IMR-90 (cell line): ENCODE results near the gene MYBL2. TPM values are rescaled to one million over a fixed set of nuclear protein-coding genes. Genes with fewer than 3 reads are reported as not detected.

Experiments
- ATAC-seq: fragments of 200-7000 bp; cut with Tn5 transposase; 2 replicates; pipeline ENCODE4 v1.9.1; 2020; ENCODE audit warnings: low read depth, mild to moderate bottlenecking, moderate library complexity
- BruUV-seq: library from RNA; stranded (reverse); fragments of 400-500 nt; replicated peaks from 2 replicates; lab custom pipeline; 2021; lab: Mats Ljungman, UMichigan
- CTCF ChIA-PET: fragments of 300-600 bp; formaldehyde crosslinking; extraction: SDS; loops from one replicate; lab custom pipeline; 2021; ENCODE audit warnings: antibody characterized with exemption; lab: Yijun Ruan, JAX
- POLR2A ChIA-PET: fragments of 300-600 bp; sonication (Branson Sonifier 250); formaldehyde crosslinking; loops from one replicate; lab custom pipeline; 2022; ENCODE audit warnings: antibody characterized with exemption; ENCODE audit not compliant: unreplicated experiment; lab: Charles Lee
- DNase-seq: peaks from one replicate; pipeline ENCODE4 v3.0.0; 2013
- H2AFZ ChIP-seq: replicated peaks from 2 replicates; pipeline ENCODE3; 2013; ENCODE audit warnings: low read length, mild to moderate bottlenecking; ENCODE audit not compliant: poor library complexity
- H2AK5ac ChIP-seq: 2 replicates; pipeline ENCODE4 v1.6.1; 2013; ENCODE audit warnings: low read depth, low read length, inconsistent platforms
- H2AK9ac ChIP-seq: replicated peaks from 2 replicates; pipeline ENCODE3; 2013; ENCODE audit warnings: mild to moderate bottlenecking, low read depth, low read length, moderate library complexity; ENCODE audit not compliant: poor library complexity
- H2BK120ac ChIP-seq: 2 replicates; pipeline ENCODE4 v1.6.1; 2013; ENCODE audit warnings: low read depth, low read length, inconsistent platforms
- H2BK15ac ChIP-seq: 3 replicates; pipeline ENCODE4 v1.6.1; 2013; ENCODE audit warnings: low read depth, low read length, inconsistent platforms
- H2BK20ac ChIP-seq: 2 replicates; pipeline ENCODE4 v1.6.1; 2013; ENCODE audit warnings: low read depth, mild to moderate bottlenecking, inconsistent platforms, low read length, moderate library complexity
- H2BK5ac ChIP-seq: 2 replicates; pipeline ENCODE4 v1.6.1; 2013; ENCODE audit warnings: mild to moderate bottlenecking, low read depth, low read length, inconsistent platforms; ENCODE audit not compliant: poor library complexity, severe bottlenecking
- H3K14ac ChIP-seq: replicated peaks from 2 replicates; pipeline ENCODE4 v1.6.1; 2013; ENCODE audit warnings: low read depth, low read length, inconsistent platforms
- H3K18ac ChIP-seq: 2 replicates; pipeline ENCODE4 v1.6.1; 2013; ENCODE audit warnings: low read depth, low read length, control low read depth
- H3K23ac ChIP-seq: 2 replicates; pipeline ENCODE4 v1.6.1; 2013; ENCODE audit warnings: low read depth, low read length, inconsistent platforms
- H3K27ac ChIP-seq: 2 replicates; pipeline ENCODE4 v1.5.1; 2013; ENCODE audit warnings: mild to moderate bottlenecking, control low read depth, low read length; ENCODE audit not compliant: insufficient read depth
- H3K27me3 ChIP-seq: 2 replicates; pipeline ENCODE4 v1.6.1; 2013; ENCODE audit warnings: low read length; ENCODE audit not compliant: control insufficient read depth, insufficient read depth
- H3K36me3 ChIP-seq: 2 replicates; pipeline ENCODE4 v1.6.1; 2013; ENCODE audit warnings: low read length, mixed read lengths; ENCODE audit not compliant: control insufficient read depth, insufficient read depth
- H3K4ac ChIP-seq: 2 replicates; pipeline ENCODE4 v1.6.1; 2013; ENCODE audit warnings: low read depth, low read length, inconsistent platforms
- H3K4me1 ChIP-seq: 2 replicates; pipeline ENCODE4 v1.6.1; 2013; ENCODE audit warnings: low read length, mixed read lengths; ENCODE audit not compliant: control insufficient read depth, insufficient read depth
- H3K4me2 ChIP-seq: 2 replicates; pipeline ENCODE4 v1.6.1; 2013; ENCODE audit warnings: low read depth, mild to moderate bottlenecking, control low read depth, low read length, moderate library complexity
- H3K4me3 ChIP-seq: 2 replicates; pipeline ENCODE4 v1.5.1; 2013; ENCODE audit warnings: low read depth, mild to moderate bottlenecking, control low read depth, low read length, moderate library complexity; ENCODE audit not compliant: insufficient read depth
- H3K56ac ChIP-seq: 2 replicates; pipeline ENCODE4 v1.6.1; 2013; ENCODE audit warnings: low read length, inconsistent platforms; ENCODE audit not compliant: insufficient read depth; ENCODE audit errors: extremely low read depth
- H3K79me1 ChIP-seq, 2 experiments: 2 replicates each; pipeline ENCODE4 v1.6.1; 2013; ENCODE audit warnings: low read length in 2 of 2, inconsistent platforms in 1 of 2, low read depth in 1 of 2
- H3K9ac ChIP-seq: 2 replicates; pipeline ENCODE4 v1.6.1; 2013; ENCODE audit warnings: low read depth, low read length, control low read depth
- H3K9me1 ChIP-seq: 2 replicates; pipeline ENCODE4 v1.6.1; 2013; ENCODE audit warnings: low read length, inconsistent platforms; ENCODE audit not compliant: insufficient read depth
- H3K9me3 ChIP-seq: 2 replicates; pipeline ENCODE4 v1.6.1; 2013; ENCODE audit warnings: low read length; ENCODE audit not compliant: control insufficient read depth, insufficient read depth
- H4K20me1 ChIP-seq: 2 replicates; pipeline ENCODE4 v1.6.1; 2013; ENCODE audit warnings: low read length, inconsistent platforms; ENCODE audit not compliant: insufficient read depth
- H4K5ac ChIP-seq: 2 replicates; pipeline ENCODE4 v1.6.1; 2013; ENCODE audit warnings: mild to moderate bottlenecking, low read depth, low read length, control low read depth
- H4K8ac ChIP-seq, 2 experiments: 2 replicates each; pipeline ENCODE4 v1.6.1; 2013; ENCODE audit warnings: low read depth in 2 of 2, low read length in 2 of 2, control low read depth in 1 of 2, inconsistent platforms in 1 of 2
- H4K91ac ChIP-seq: 2 replicates; pipeline ENCODE4 v1.6.1; 2013; ENCODE audit warnings: low read depth, low read length, inconsistent platforms; ENCODE audit not compliant: insufficient read depth
- BHLHE40 ChIP-seq: fragments of 150-350 bp; IDR thresholded peaks from 2 replicates; pipeline ENCODE4 v1.6.1; 2016; ENCODE audit warnings: mild to moderate bottlenecking, low read depth, low read length
- CHD1 ChIP-seq: IDR thresholded peaks from 2 replicates; pipeline ENCODE4 v1.6.1; 2012; ENCODE audit warnings: low read depth, low read length, improper control_type of control experiment
- CTCF ChIP-seq: conservative IDR thresholded peaks from 2 replicates; pipeline ENCODE4 v1.5.1; 2012; ENCODE audit warnings: mild to moderate bottlenecking, low read depth, low read length, improper control_type of control experiment
- ELK1 ChIP-seq: fragments of 150-350 bp; IDR thresholded peaks from 2 replicates; pipeline ENCODE4 v1.6.1; 2016; ENCODE audit warnings: low read depth, mild to moderate bottlenecking, low read length, moderate library complexity, borderline replicate concordance
- MAFK ChIP-seq: IDR thresholded peaks from 2 replicates; pipeline ENCODE4 v1.6.1; 2012; ENCODE audit warnings: low read depth, low read length, improper control_type of control experiment
- MAZ ChIP-seq: IDR thresholded peaks from 2 replicates; pipeline ENCODE4 v1.6.1; 2012; ENCODE audit warnings: low read depth, mild to moderate bottlenecking, low read length, improper control_type of control experiment, moderate library complexity, borderline replicate concordance
- MXI1 ChIP-seq: IDR thresholded peaks from 2 replicates; pipeline ENCODE4 v1.6.1; 2012; ENCODE audit warnings: low read depth, mild to moderate bottlenecking, low read length, moderate library complexity, borderline replicate concordance
- NFE2L2 ChIP-seq: fragments of 150-350 bp; IDR thresholded peaks from 2 replicates; pipeline ENCODE4 v1.6.1; 2016; ENCODE audit warnings: low read depth, mild to moderate bottlenecking, low read length
- POLR2A ChIP-seq: IDR thresholded peaks from 2 replicates; pipeline ENCODE4 v1.6.1; 2012; ENCODE audit warnings: mild to moderate bottlenecking, low read depth, low read length
- RAD21 ChIP-seq: IDR thresholded peaks from 2 replicates; pipeline ENCODE4 v1.6.1; 2012; ENCODE audit warnings: low read length, improper control_type of control experiment
- RFX5 ChIP-seq: IDR thresholded peaks from 2 replicates; pipeline ENCODE4 v1.8.0; 2012; ENCODE audit warnings: low read depth, mild to moderate bottlenecking, low read length, moderate library complexity
- SMC3 ChIP-seq: fragments of 150-350 bp; IDR thresholded peaks from 2 replicates; pipeline ENCODE4 v1.6.1; 2016; ENCODE audit warnings: low read depth, mild to moderate bottlenecking, antibody characterized with exemption, low read length, moderate library complexity
- WGBS, 2 experiments: methylation state at CpG; one replicate each; pipeline versions ENCODE4 v1.1.5 to v1.1.7; 2013; ENCODE audit warnings: missing lambda C conversion rate in 2 of 2; ENCODE audit not compliant: insufficient read length in 1 of 2; ENCODE audit errors: extremely low coverage in 2 of 2; 5-methylcytosine and 5-hydroxymethylcytosine counted together
- dilution Hi-C: fragments of 300-500 bp; cut with HindIII; formaldehyde crosslinking; loops from one replicate; pipeline ENCODE4 v1.14.3; 2018; ENCODE audit warnings: low sequenced_read_pairs; ENCODE audit not compliant: unreplicated experiment
- in situ Hi-C: fragments of 300-500 bp; cut with MboI; formaldehyde crosslinking; loops from 3 replicates; pipeline ENCODE4 v1.14.3; 2019; ENCODE audit warnings: low sequenced_read_pairs, inconsistent platforms, mixed read lengths
- intact Hi-C: fragments of 100-400 bp; cut with micrococcal nuclease; formaldehyde crosslinking; loops from 2 replicates; pipeline ENCODE4 v1.10.0; 2022
- polyA plus RNA-seq, 3 experiments: library from polyadenylated mRNA; depleted of rRNA; stranded (reverse); fragments of >200 nt; gene quantifications; 2 replicates each; pipeline ENCODE4 v1.2.3, GENCODE V29; 2012; ENCODE audit warnings: low replicate concordance in 1 of 3
- total RNA-seq: library from RNA; depleted of rRNA; stranded (reverse); fragments of >200 nt; gene quantifications from 2 replicates; pipeline ENCODE4 v1.2.3, GENCODE V29; 2012
- TF ChIP-seq, protein P1 (sequence below): fragments of 150-350 bp; IDR thresholded peaks from 2 replicates; pipeline ENCODE4 v1.6.1; 2017; ENCODE audit warnings: mild to moderate bottlenecking, antibody characterized with exemption, low read length, low read depth

Gene MYBL2
- total and polyA plus RNA-seq, 2 of the 4 experiments (the other 2 are of a cell fraction): 12.4 to 23.1 TPM

DNA sequence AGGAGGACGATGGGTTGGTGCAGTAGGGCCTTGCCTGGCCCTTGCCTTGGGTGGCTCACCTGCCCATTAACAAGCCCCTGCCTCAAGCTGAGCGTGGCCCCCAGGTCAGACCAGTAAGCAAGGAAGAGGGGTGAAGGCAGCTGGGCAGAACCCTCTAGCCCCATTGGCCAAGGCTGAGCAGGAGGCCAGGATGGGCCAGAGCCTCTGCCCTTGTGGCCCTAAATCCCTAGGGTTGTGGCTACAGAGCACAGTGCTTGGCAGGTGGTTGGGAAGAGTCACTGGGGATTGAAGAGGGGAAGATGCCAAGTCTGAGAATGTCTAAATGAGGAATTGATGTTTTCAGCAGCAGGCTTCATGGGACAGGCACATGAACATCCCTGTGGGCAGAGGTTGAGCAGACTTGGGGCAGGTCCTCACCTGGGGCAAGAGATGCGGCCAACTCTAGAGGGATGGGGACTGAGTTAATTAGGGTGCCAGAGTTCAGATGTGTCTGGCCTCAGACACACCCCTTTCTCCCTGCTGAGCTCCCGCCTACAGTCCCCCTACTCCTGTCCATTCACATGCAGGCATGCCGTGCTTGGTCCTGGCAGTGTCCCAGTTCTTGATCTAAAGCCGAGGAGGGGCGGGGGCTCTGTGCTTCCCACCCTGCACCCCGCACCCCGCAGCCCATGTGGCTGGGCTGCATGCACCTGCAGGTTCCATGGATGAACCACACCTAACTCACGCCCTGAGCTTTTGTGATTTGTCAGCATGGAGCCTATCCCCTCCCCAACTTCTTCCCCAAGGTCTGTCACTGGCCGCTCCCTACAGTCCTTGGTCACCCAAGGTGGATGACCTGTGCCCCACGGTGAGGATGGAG, 50.1 kb downstream of the MYBL2 start (continued):
- no peak for TF ChIP-seq NFE2L2

DNA sequence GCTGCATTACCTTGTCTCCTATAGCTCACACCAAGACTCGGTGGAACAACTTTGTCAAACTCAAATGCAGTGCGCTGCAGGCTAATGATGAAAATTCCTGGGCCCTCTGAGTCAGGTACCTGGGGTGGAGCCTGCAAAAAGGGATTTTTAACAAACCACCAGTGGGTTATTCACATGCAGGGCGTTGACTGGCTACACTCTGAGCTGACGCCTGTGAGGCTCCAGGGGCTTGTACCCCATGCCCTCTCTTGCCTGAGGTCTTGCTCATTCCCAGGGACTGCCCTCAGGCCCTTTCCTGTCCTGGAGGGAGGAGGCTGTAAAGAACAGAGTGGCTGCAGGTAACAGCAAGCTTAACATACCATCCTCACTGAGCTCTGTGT, 50.7 kb downstream of the MYBL2 start:
- Histone ChIP-seq H2AK5ac (no peak overlapping the region), H2AK9ac (no peak overlapping the region), H3K14ac (no peak overlapping the region), H3K23ac (no peak overlapping the region), H3K56ac (no peak overlapping the region), H3K79me1 (no peaks in the 10 kb centered on the region), H3K4ac (no peak overlapping the region), H4K91ac (no peak overlapping the region), H2AFZ (no peak overlapping the region), H3K18ac (no peak overlapping the region), H3K27ac (no peak overlapping the region), H3K9ac (no peak overlapping the region), H2BK5ac (no peak overlapping the region), H4K8ac (no peak overlapping the region), H2BK20ac (no peak overlapping the region), H3K27me3 (no peaks in the 10 kb centered on the region), H2BK120ac (no peak overlapping the region), H3K4me1 (no peaks in the 10 kb centered on the region), H3K4me3 (no peak overlapping the region), H3K36me3 (no peaks in the 10 kb centered on the region), H2BK15ac (no peak overlapping the region), H3K9me3 (peaks cover 3% of the 10 kb centered on the region), H4K20me1 (no peaks in the 10 kb centered on the region), H3K4me2 (no peak overlapping the region), H3K9me1 (no peaks in the 10 kb centered on the region), H4K5ac (no peak overlapping the region)
- ATAC-seq (no peak), DNase-seq (no peak)
- intact Hi-C loops (no loop called here), in situ Hi-C loops (no loop called here), dilution Hi-C loops (no loop called here)
- ChIA-PET POLR2A (no interaction called here), CTCF (no interaction called here)
- no TSS peak for BruUV-seq
- WGBS, 2 experiments: 67% methylated on average over 1 of the region's 4 CpGs; no CpG with 5 or more reads in 1 of the 2 experiments
- TF ChIP-seq BHLHE40 (no peak), SMC3 (no peak), MAZ (no peak), RFX5 (no peak), POLR2A (no peak), MAFK (no peak), CTCF (no peak), ELK1 (no peak), RAD21 (no peak), CHD1 (no peak), MXI1 (no peak)
- TF ChIP-seq, protein P1, sequence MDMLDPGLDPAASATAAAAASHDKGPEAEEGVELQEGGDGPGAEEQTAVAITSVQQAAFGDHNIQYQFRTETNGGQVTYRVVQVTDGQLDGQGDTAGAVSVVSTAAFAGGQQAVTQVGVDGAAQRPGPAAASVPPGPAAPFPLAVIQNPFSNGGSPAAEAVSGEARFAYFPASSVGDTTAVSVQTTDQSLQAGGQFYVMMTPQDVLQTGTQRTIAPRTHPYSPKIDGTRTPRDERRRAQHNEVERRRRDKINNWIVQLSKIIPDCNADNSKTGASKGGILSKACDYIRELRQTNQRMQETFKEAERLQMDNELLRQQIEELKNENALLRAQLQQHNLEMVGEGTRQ: no peak
